Spleen (tissue), 7 donors: Measurements from ENCODE around the gene SRPRB.

ENCODE experiments used
- POLR2A ChIP-seq, 3 donors: fragments of 450-650 bp; IDR thresholded peaks; one replicate each; pipeline ENCODE4 v1.5.1; 2017; ENCODE audit warnings: antibody characterized with exemption in 3 of 3, mild to moderate bottlenecking in 1 of 3
- POLR2AphosphoS5 ChIP-seq, 3 donors: sonication (generic); formaldehyde crosslinking; IDR thresholded peaks; one replicate each; pipeline ENCODE4 v1.5.1; 2017; ENCODE audit warnings: antibody characterized with exemption in 3 of 3
- TF ChIP-seq, protein P1 (sequence below), 11 experiments: fragments of 200-600 bp in 7 of 11; fragments of 450-650 bp in 4 of 11; sonication (generic) in 4 of 11; IDR thresholded peaks in 8 of 11; conservative IDR thresholded peaks in 3 of 11; 1 replicate in 7 of 11; 2 replicates in 4 of 11; pipeline versions ENCODE4 v1.4.0 to v1.8.0; 2016 to 2021; ENCODE audit warnings: antibody characterized with exemption in 11 of 11, inconsistent platforms in 4 of 11, mild to moderate bottlenecking in 1 of 11
- donor health status: DM: no; HTN: no; CAD: no; lungs with moderate emphysema.
- donor health status: DM: no; HTN: no; CAD: no.
- donor health status: DM: no; HTN: no; CAD: no.

DNA sequence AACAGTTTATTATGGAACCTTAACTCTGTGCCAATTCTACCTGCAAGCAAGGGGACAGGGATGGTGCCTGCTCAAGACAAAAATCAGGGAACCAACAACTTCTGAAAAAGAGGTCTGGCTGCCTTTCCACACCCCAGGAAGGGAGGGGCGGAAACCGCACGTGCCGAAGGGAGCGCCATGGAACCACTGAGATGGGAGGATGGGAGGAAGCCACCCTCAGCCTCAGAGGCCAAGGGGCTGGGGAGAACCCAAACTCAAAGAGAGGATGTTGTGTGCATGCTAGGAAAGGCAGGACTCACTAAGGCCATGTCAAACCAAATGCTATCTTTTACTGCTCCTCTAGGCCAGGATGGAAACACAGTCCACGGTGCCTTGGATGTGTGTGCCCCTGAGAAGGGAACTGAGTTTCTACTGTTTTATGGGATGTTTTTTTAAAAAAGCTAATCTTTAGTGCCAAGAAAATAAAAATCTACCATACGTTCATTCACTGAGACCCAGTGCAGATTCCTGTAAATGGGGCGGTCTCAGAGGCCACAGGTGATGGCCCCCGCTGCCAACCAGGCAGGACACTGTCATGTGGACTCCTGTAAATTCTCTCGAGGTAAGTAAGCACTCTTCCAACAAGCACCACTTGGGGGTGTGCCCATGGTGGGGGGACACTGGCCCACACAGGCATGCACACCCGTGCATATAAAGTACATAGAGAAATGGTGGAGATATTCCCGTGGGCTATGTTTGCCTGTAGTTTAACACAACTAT is 20.5 kb downstream of the SRPRB start:
- TF ChIP-seq, protein P1, sequence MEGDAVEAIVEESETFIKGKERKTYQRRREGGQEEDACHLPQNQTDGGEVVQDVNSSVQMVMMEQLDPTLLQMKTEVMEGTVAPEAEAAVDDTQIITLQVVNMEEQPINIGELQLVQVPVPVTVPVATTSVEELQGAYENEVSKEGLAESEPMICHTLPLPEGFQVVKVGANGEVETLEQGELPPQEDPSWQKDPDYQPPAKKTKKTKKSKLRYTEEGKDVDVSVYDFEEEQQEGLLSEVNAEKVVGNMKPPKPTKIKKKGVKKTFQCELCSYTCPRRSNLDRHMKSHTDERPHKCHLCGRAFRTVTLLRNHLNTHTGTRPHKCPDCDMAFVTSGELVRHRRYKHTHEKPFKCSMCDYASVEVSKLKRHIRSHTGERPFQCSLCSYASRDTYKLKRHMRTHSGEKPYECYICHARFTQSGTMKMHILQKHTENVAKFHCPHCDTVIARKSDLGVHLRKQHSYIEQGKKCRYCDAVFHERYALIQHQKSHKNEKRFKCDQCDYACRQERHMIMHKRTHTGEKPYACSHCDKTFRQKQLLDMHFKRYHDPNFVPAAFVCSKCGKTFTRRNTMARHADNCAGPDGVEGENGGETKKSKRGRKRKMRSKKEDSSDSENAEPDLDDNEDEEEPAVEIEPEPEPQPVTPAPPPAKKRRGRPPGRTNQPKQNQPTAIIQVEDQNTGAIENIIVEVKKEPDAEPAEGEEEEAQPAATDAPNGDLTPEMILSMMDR (IDR thresholded peaks at IDR 0.05 in 8 of 11, conservative IDR thresholded peaks at IDR 0.05 in 3 of 11) = no peak
- TF ChIP-seq POLR2AphosphoS5 (IDR thresholded peaks at IDR 0.05) (peak in 2 of 3 donors; percentile 30 to 31), POLR2A (IDR thresholded peaks at IDR 0.05) (no peak)
